Fibroblast of lung (primary cell): ENCODE measurements around the gene CCDC54. TPM values are rescaled to one million over a fixed set of nuclear protein-coding genes. Genes with fewer than 3 reads are reported as not detected.

Experiments used
- DNase-seq, 2 donors: peaks; one replicate each; pipeline versions ENCODE4 v3.0.0 to v3.0.0-alpha.2; 2010; ENCODE audit warnings: low read depth in 2 of 2
- H2AFZ ChIP-seq: 2 replicates; pipeline ENCODE4 v1.5.1; 2012; ENCODE audit warnings: low read length, control low read depth, inconsistent platforms
- H3K27ac ChIP-seq: 2 replicates; pipeline ENCODE4 v1.5.1; 2011; ENCODE audit warnings: low read length, control low read depth; ENCODE audit not compliant: insufficient read depth
- H3K27me3 ChIP-seq: 2 replicates; pipeline ENCODE4 v1.5.1; 2011; ENCODE audit warnings: mild to moderate bottlenecking, low read length; ENCODE audit not compliant: control insufficient read depth, insufficient read depth
- H3K36me3 ChIP-seq: 2 replicates; pipeline ENCODE4 v1.5.1; 2011; ENCODE audit warnings: low read length; ENCODE audit not compliant: control insufficient read depth, insufficient read depth
- H3K4me1 ChIP-seq: 2 replicates; pipeline ENCODE4 v1.5.1; 2011; ENCODE audit warnings: low read length; ENCODE audit not compliant: control insufficient read depth, insufficient read depth; ENCODE audit errors: extremely low read depth
- H3K4me2 ChIP-seq: 2 replicates; pipeline ENCODE4 v1.5.1; 2011; ENCODE audit warnings: low read length, control low read depth; ENCODE audit not compliant: insufficient read depth; ENCODE audit errors: extremely low read depth
- H3K4me3 ChIP-seq, 4 experiments: fragments of 200-600 bp in 1 of 4; sonication (generic) in 1 of 4; replicated peaks in 1 of 4; 2 replicates each; pipeline ENCODE4 v1.5.1; 2011 to 2016; ENCODE audit warnings: low read length in 4 of 4, low read depth in 3 of 4, mild to moderate bottlenecking in 3 of 4, control low read depth in 2 of 4, inconsistent platforms in 1 of 4, mixed read lengths in 1 of 4; ENCODE audit not compliant: insufficient read depth in 1 of 4; ENCODE audit errors: control extremely low read depth in 1 of 4
- H3K79me2 ChIP-seq: 2 replicates; pipeline ENCODE4 v1.5.1; 2012; ENCODE audit warnings: mild to moderate bottlenecking, low read length, inconsistent platforms; ENCODE audit not compliant: control insufficient read depth, insufficient read depth
- H3K9ac ChIP-seq: 2 replicates; pipeline ENCODE4 v1.5.1; 2011; ENCODE audit warnings: mild to moderate bottlenecking, low read length, control low read depth; ENCODE audit not compliant: insufficient read depth
- H3K9me3 ChIP-seq: 2 replicates; pipeline ENCODE4 v1.5.1; 2012; ENCODE audit warnings: low read depth, low read length; ENCODE audit not compliant: control insufficient read depth, insufficient read depth
- H4K20me1 ChIP-seq: 2 replicates; pipeline ENCODE4 v1.5.1; 2011; ENCODE audit warnings: low read length; ENCODE audit not compliant: control insufficient read depth, insufficient read depth; ENCODE audit errors: extremely low read depth
- CTCF ChIP-seq, 2 donors: IDR thresholded peaks in 1 of 2; conservative IDR thresholded peaks in 1 of 2; 1 replicate in 1 of 2; 2 replicates in 1 of 2; pipeline ENCODE4 v1.5.1; 2011 to 2012; ENCODE audit warnings: low read length in 2 of 2, control low read depth in 1 of 2, inconsistent platforms in 1 of 2, low read depth in 1 of 2, mild to moderate bottlenecking in 1 of 2
- EZH2 ChIP-seq: IDR thresholded peaks from 2 replicates; pipeline ENCODE4 v1.5.1; 2012; ENCODE audit warnings: low read length, control low read depth, mild to moderate bottlenecking; ENCODE audit errors: missing control alignments
- polyA plus RNA-seq, 2 donors: library from polyadenylated mRNA; depleted of rRNA in 1 of 2; stranded (reverse) in 1 of 2; unstranded in 1 of 2; fragments of >200 nt; gene quantifications; 2 replicates each; pipeline ENCODE4 v1.2.1, GENCODE V29; 2011 to 2012; ENCODE audit warnings: missing spikeins in 1 of 2
- total RNA-seq: library from RNA; depleted of rRNA; stranded (reverse); fragments of >200 nt; gene quantifications from 2 replicates; pipeline ENCODE4 v1.2.1, GENCODE V29; 2014

CCDC54 gene
- total and polyA plus RNA-seq, 2 donors (not counting 1 experiment from before 2014, with no cell fraction given): not detected

GRCh38 chr3:107404727-107405469, 27.7 kb downstream of the CCDC54 start:
- Histone ChIP-seq H3K4me3 (no peak overlapping the region), H3K9me3 (no peaks in the 10 kb centered on the region), H3K9ac (no peak overlapping the region), H3K4me1 (no peaks in the 10 kb centered on the region), H3K36me3 (no peaks in the 10 kb centered on the region), H3K27me3 (no peaks in the 10 kb centered on the region), H3K79me2 (no peaks in the 10 kb centered on the region), H3K27ac (no peak overlapping the region), H2AFZ (no peak overlapping the region), H4K20me1 (no peaks in the 10 kb centered on the region), H3K4me2 (peak overlapping the region; percentile 41)
- DNase-seq: peak; percentile 54 to 86
- no peak for TF ChIP-seq CTCF (conservative IDR thresholded peaks at IDR 0.05 in 1 of 2, IDR thresholded peaks at IDR 0.05 in 1 of 2; ENCODE audit: low read depth in 1 of 2, low read length in 2 of 2)
- TF ChIP-seq EZH2: no peak

- Histone ChIP-seq H2AFZ (no peak overlapping the region), H3K9me3 (no peaks in the 10 kb centered on the region), H3K27ac (no peak overlapping the region), H3K4me3 (no peak overlapping the region), H3K4me1 (no peaks in the 10 kb centered on the region), H3K79me2 (no peaks in the 10 kb centered on the region), H3K36me3 (no peaks in the 10 kb centered on the region), H4K20me1 (no peaks in the 10 kb centered on the region), H3K9ac (no peak overlapping the region), H3K4me2 (no peak overlapping the region), H3K27me3 (no peaks in the 10 kb centered on the region)
- DNase-seq: no peak
- TF ChIP-seq CTCF (conservative IDR thresholded peaks at IDR 0.05 in 1 of 2, IDR thresholded peaks at IDR 0.05 in 1 of 2; ENCODE audit: low read depth in 1 of 2, low read length in 2 of 2): no peak
- TF ChIP-seq EZH2: no peak
Observed at GRCh38 chr3:107407355-107407754, 30.1 kb downstream of the CCDC54 start.

- Histone ChIP-seq H3K4me2 (no peak overlapping the region), H3K36me3 (no peaks in the 10 kb centered on the region), H2AFZ (no peak overlapping the region), H3K27ac (no peak overlapping the region), H3K9ac (no peak overlapping the region), H3K9me3 (no peaks in the 10 kb centered on the region), H3K79me2 (no peaks in the 10 kb centered on the region), H4K20me1 (no peaks in the 10 kb centered on the region), H3K27me3 (no peaks in the 10 kb centered on the region), H3K4me3 (no peak overlapping the region), H3K4me1 (no peaks in the 10 kb centered on the region)
- DNase-seq: no peak
- TF ChIP-seq EZH2 (no peak), CTCF (conservative IDR thresholded peaks at IDR 0.05 in 1 of 2, IDR thresholded peaks at IDR 0.05 in 1 of 2; ENCODE audit: low read depth in 1 of 2, low read length in 2 of 2) (no peak)
Observed at GRCh38 chr3:107408513-107408912, 31.3 kb downstream of the CCDC54 start.
